Measurements from ENCODE around the gene EIF2B5.

Gene EIF2B5

GRCh38 chr3:184177331-184177731 lies 42.2 kb downstream of the EIF2B5 start:
- TF ChIP-seq SIN3A (IDR thresholded peaks at IDR 0.05; ENCODE audit: borderline replicate concordance, insufficient read depth, low read length) (no peak), POLR2AphosphoS5 (IDR thresholded peaks at IDR 0.05; ENCODE audit: low read depth, low read length) (no peak), REST (IDR thresholded peaks at IDR 0.05; ENCODE audit: insufficient read depth in 1 of 2, low read depth in 2 of 2, low read length in 2 of 2) (no peak), FOXP2 (optimal IDR thresholded peaks at IDR 0.05; ENCODE audit: borderline replicate concordance, extremely low read depth, extremely low read length, insufficient read depth) (no peak), TAF1 (IDR thresholded peaks at IDR 0.05; ENCODE audit: borderline replicate concordance, insufficient read depth, low read length) (no peak)

- TF ChIP-seq FOXP2 (optimal IDR thresholded peaks at IDR 0.05; ENCODE audit: borderline replicate concordance, extremely low read depth, extremely low read length, insufficient read depth) (no peak), SIN3A (IDR thresholded peaks at IDR 0.05; ENCODE audit: borderline replicate concordance, insufficient read depth, low read length) (no peak), POLR2AphosphoS5 (IDR thresholded peaks at IDR 0.05; ENCODE audit: low read depth, low read length) (no peak), TAF1 (IDR thresholded peaks at IDR 0.05; ENCODE audit: borderline replicate concordance, insufficient read depth, low read length) (no peak)
Measured at GRCh38 chr3:184177767-184178306, 42.7 kb downstream of the EIF2B5 start.

- TF ChIP-seq FOXP2 (optimal IDR thresholded peaks at IDR 0.05; ENCODE audit: borderline replicate concordance, extremely low read depth, extremely low read length, insufficient read depth) = no peak
- TF ChIP-seq TAF1 (IDR thresholded peaks at IDR 0.05; ENCODE audit: borderline replicate concordance, insufficient read depth, low read length) = no peak
- no peak for TF ChIP-seq REST (IDR thresholded peaks at IDR 0.05; ENCODE audit: insufficient read depth in 1 of 2, low read depth in 2 of 2, low read length in 2 of 2)
- TF ChIP-seq SIN3A (IDR thresholded peaks at IDR 0.05; ENCODE audit: borderline replicate concordance, insufficient read depth, low read length) = no peak
- no peak for TF ChIP-seq POLR2AphosphoS5 (IDR thresholded peaks at IDR 0.05; ENCODE audit: low read depth, low read length)
Measured at GRCh38 chr3:184178521-184179138, 43.5 kb downstream of the EIF2B5 start.

- no peak for TF ChIP-seq REST (IDR thresholded peaks at IDR 0.05; ENCODE audit: insufficient read depth in 1 of 2, low read depth in 2 of 2, low read length in 2 of 2)
- no peak for TF ChIP-seq TAF1 (IDR thresholded peaks at IDR 0.05; ENCODE audit: borderline replicate concordance, insufficient read depth, low read length)
- TF ChIP-seq FOXP2 (optimal IDR thresholded peaks at IDR 0.05; ENCODE audit: borderline replicate concordance, extremely low read depth, extremely low read length, insufficient read depth) = no peak
- TF ChIP-seq SIN3A (IDR thresholded peaks at IDR 0.05; ENCODE audit: borderline replicate concordance, insufficient read depth, low read length) = no peak
- no peak for TF ChIP-seq POLR2AphosphoS5 (IDR thresholded peaks at IDR 0.05; ENCODE audit: low read depth, low read length)
Measured at GRCh38 chr3:184180165-184180564, 45.0 kb downstream of the EIF2B5 start.

GRCh38 chr3:184181596-184181995 lies 46.4 kb downstream of the EIF2B5 start:
- no peak for TF ChIP-seq TAF1 (IDR thresholded peaks at IDR 0.05; ENCODE audit: borderline replicate concordance, insufficient read depth, low read length)

GRCh38 chr3:184183679-184184078 lies 48.5 kb downstream of the EIF2B5 start:
- no peak for TF ChIP-seq REST (IDR thresholded peaks at IDR 0.05; ENCODE audit: insufficient read depth in 1 of 2, low read depth in 2 of 2, low read length in 2 of 2)
- TF ChIP-seq FOXP2 (optimal IDR thresholded peaks at IDR 0.05; ENCODE audit: borderline replicate concordance, extremely low read depth, extremely low read length, insufficient read depth) = no peak
- TF ChIP-seq SIN3A (IDR thresholded peaks at IDR 0.05; ENCODE audit: borderline replicate concordance, insufficient read depth, low read length) = no peak
- TF ChIP-seq TAF1 (IDR thresholded peaks at IDR 0.05; ENCODE audit: borderline replicate concordance, insufficient read depth, low read length) = no peak
- no peak for TF ChIP-seq POLR2AphosphoS5 (IDR thresholded peaks at IDR 0.05; ENCODE audit: low read depth, low read length)

Data from PFSK-1 (cell line).